NCI-H446 treated with DMSO at 0.1 percent for 48 hours (cell line): Measurements from ENCODE around the gene CDH19.
"Not testable (repeated sequence)": the region's sequence is repeated elsewhere in the genome, so short reads cannot be mapped to it uniquely, and the experiment has no call there.

Source experiments
- DNase-seq: peaks from one replicate; lab custom pipeline; 2025; lab: John Stamatoyannopoulos, UW

The CDH19 gene

DNA sequence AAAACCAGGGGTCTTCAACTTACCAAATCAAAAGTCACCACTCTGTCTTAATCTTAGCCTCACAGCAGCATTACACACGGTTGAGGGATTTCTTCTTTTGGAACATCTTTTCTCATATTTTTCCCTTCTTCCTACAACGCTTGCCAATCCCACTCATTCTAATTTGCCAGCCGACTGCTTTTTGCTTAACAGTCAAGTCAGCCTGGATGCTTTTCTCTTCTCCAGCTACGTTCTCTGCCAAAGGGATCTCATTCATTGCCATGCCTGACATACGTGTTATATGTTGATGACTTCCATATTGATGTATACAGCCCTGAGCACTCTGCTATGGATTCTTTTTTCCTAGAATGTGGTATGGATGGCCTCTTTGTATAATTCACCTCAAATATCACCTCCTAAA, 37.3 kb downstream of the CDH19 start:
- DNase-seq = peak; percentile 48

DNA sequence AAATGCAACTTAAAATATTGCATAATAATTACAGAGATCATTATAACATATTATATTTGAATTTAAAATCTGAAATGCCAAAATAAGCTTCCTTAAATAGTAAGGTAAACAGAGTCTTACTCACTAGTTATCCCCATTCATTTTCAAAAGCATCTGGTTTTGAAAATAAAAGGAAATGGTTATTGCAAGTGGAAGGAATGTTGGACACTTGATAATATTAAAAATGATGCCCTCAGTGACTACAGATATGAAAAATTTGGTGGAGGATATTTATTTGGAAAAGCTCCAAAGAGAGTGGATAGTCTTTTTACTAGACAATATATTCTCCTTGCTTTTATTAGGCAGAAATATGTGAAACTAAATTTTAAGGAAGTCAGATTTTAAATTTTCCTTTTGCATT, 39.7 kb downstream of the CDH19 start:
- no peak for DNase-seq

DNA sequence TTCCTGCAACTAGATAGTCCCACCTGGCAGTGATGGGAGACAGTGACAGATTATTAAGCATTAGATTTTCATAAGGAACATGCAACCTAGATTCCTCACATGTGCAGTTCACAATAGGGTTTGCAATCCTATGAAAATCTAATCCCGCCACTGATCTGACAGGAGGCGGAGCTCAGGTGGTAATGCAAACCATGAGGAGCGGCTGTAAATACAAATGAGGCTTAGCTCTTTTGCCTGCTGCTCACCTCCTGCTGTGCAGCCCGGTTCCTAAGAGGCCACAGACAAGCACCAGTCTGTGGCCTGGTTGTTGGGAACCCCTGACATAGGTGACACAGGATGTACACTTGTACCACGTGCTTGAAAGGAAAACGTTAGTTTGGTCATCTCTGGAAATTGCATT, 41.6 kb downstream of the CDH19 start:
- DNase-seq = no peak

DNA sequence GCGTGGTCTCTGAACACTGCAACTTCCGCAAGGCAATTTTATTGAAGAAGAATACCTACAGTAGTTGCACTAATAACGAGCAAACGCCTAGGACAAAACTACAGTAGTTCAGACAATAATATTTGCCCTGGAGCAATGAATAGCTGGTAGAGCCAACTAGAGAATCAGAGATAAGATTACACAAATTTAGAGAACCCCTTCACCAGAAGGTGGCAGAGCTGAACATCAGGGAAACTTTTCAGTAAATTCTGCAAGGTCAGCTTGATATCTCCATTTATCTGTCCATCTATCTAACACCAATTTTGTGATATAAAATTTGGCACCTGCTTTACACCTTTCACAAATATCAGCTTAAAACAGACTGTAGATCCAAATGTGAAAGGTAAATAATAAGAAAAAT, 43.8 kb downstream of the CDH19 start:
- peak; percentile 26 for DNase-seq

DNA sequence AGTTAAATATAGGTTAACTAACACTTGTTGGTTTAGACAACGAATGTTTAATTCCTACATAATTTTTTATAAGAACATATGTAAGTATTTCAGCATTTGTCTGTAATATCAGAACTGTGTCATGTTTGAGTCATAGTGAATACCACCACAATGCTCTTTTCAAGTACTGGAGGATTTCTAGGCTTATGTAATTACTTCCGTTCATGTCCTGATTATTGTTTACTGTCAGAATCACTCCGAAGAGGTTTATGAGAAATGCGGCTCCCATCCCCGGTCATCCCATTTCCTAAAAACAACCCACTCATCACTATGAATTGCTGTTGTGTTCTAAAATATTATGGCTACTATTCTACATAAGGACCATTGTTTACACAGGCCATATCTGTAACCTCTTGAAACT, 45.1 kb downstream of the CDH19 start:
- DNase-seq = no peak

DNA sequence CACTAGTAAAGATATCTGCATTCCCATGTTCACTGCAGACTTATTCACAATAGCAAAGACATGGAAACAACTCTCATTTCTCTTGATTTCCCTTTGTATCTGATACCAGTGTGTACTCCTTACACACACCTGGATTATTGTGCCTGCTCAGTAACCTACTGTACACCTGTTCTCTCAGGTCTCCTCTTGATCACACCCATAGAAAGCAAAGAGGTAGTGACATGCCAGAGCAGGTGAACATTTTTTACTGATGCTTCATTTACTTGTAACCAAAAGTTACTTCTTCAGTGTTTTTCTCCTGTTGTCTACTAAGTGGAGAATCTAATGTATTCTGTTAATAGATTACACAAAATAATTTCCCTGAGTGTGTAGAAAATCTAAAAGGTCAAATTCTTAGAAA, 46.8 kb downstream of the CDH19 start:
- DNase-seq = no peak

DNA sequence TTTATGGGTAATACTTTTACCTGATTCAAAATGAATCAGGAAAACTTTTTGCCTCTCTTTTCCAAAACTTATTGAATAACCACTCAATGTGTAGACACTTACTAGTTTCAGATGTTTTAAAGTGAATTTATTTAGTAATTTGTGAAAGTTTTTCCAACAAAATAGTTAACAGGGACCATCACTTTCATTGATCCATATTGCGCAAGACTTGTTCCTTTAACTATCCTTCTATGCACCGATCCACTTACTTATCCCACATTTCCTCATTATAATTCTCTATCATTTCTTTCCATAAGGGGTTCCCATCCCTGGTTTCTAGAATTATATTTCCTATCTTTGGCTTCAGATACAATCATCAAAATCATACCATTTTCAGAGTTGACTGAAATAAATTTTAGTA, 48.3 kb downstream of the CDH19 start:
- DNase-seq = no peak

DNA sequence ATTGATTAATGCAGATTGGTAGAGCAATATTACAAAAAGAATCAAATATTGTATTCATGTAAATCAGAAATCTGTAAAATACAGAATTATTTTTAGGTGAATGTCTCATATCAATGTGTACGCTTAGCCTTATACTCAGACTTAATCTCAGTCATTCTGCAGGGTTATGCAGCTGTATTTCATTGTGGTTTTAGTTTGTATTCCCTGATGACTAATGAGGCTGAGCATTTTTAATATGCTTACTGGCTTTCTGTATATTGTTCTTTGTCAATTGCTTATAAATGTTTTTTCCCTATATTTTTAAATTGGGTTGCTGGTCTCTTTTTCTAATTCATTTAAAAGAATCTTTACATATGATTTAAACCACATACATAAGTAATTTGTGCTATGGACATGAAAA, 50.1 kb downstream of the CDH19 start:
- no peak for DNase-seq

DNA sequence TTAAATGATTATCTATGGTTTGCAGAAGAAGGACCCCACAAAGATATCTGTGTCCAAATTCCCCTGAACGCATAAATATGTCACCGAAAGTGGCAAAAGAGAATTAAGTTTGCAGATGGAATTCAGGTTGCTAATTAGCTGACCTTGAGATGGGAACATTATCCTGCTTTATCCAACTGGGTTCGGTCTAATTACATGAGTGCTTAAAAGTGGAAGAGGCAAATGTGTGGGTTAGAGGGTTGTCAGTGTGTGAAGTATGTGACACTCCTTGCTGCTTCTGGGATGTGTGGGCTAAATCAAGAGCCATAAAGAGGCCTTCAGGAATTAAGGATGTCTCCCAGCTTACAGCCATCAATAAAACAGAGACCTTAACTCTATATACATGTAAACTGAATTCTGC, 53.5 kb downstream of the CDH19 start:
- no peak for DNase-seq

DNA sequence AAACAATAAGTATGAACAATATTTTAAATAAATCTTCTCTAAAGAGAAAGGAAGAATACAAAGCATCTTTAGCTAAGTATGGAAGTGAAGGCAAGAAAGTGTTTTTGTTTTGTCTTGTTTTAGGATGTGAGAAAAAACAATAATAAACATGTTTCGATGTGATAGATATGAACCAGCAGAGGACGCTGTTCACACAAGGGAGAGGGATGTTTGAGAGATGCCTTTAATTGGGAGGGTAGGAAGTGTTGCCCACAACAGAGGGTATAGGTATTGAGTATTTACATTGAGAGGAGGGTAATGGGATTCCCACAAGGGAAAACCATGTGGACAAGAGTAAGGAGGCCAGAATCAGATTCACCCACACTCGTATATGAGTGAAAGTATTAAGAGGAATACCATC, 55.1 kb downstream of the CDH19 start:
- no peak for DNase-seq

DNA sequence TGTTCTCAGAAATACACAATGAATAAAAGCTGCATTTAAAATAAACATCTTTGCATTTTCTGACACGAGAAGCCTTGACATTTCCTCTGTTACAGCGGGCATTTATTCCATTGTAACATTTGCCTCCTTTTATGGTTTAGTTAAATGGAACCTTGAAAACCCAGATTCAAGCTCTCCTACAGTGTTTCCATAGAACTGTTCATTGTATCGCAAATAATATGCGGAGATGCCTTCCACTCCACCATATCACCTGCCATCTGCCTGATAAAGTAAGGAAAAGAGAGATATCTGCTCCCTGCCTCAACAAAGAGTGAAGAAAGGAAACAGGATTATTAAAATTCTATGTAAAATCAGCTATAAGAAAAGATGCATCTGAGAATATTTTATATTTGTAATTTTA, 69.8 kb downstream of the CDH19 start:
- no peak for DNase-seq

DNA sequence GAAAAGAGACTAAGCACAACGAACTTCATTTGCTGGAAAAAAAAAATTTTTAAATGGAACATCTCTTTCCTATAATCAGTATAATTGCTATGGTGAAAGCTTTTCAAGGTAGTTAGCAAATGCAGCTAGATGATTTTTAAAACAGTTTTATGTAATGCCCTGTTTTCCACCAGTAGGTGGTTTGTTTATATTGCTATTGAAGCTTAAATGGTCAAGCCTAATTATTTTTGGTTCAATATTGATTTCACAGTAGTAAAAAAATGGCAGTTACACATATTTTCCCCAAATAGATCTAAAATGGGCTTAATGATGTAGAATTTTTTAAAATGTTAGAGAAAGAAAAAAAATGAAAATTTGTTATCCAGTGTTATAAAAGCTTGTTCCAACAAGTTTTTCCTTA, 70.2 kb downstream of the CDH19 start:
- DNase-seq = no peak

DNA sequence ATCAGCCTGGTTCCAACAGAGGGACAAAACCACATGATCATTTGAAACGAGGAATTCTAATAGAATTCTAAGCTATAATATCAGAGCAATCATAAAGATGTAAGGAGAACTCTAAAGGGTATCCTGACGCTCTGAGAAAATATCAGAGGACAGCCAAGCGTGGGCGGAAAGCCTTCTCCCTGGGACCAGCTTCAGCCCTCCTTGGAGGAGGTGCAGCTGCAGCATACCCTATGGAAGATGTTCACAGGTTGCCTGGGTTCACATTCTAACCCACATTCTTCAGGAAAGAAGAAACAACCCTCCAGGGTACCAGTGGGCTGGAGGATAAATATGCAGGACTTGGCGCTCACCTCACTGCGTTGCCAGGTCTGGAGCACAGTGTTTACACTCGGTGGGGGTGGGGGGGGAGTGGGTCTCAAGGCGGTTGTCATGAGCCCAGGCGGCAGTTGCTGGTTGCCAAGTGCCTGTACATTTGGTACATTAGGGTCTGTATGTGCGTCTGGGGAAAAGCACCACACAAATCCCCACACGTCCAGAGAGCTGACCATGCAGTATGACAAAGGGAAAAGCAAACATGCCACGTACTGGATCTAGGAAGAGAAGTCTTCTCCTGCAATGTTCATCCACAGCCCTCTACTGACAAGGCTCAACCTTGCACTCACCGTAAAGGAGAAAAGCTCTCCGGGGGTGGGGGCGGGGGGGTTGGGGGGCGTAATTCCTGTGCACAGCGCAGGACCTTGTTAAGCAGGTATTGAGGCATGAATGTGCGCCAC, 80.5 kb downstream of the CDH19 start:
- no peak for DNase-seq

DNA sequence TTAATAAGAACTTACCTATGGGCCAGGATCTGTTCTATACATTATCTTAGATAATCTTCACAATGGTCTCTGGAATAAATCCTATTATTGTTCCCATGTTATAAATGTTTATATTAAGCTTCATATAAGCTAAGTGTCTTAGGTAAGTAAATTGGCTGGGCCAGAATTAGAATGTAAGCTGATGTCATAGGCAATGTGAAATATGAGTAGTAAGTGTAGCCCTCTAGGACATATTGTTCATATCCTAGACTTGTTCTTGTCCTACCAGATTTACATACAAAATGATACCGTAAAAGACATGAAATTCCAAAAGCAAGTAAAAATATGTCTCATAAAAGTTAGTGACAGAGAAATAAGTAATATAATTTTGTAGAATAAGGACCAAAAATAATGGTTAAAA, 89.9 kb downstream of the CDH19 start:
- no peak for DNase-seq

DNA sequence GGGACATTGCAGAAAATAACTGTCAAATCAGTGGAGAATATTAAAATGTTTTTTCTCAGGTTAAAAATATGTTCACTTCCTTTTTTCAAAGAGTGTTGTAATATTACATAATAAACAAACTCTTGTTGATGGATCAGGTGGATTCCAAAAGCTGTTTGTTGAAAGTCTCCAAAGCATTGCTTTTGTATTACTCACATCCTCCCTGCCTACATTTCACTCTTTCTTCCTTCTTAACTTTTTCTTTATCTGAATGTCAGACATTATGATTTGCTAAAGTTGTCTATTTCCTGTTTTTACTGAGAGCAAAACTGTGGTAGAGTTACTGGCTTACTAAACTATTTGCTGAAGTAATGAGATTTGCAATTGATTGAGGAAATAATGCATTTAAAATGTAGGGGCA, 92.1 kb downstream of the CDH19 start:
- no peak for DNase-seq

DNA sequence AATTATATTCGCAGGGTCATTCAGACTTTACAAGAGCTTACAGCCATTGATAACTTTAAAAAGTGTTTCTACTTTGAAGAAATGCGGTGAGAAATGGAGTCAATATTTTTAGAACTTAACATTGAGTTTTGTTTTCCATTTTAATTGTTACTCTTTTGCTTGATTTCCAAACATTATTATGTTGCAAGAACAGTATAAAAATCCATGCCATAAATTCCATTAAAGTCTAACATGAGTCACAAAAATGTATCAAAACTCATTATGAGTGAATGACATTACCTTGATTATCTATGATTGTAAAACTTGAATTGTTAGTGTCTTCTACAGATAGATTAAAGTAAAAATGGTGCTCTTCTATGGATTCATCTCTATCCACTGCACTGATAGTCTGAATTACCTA, 92.6 kb downstream of the CDH19 start:
- DNase-seq = no peak

DNA sequence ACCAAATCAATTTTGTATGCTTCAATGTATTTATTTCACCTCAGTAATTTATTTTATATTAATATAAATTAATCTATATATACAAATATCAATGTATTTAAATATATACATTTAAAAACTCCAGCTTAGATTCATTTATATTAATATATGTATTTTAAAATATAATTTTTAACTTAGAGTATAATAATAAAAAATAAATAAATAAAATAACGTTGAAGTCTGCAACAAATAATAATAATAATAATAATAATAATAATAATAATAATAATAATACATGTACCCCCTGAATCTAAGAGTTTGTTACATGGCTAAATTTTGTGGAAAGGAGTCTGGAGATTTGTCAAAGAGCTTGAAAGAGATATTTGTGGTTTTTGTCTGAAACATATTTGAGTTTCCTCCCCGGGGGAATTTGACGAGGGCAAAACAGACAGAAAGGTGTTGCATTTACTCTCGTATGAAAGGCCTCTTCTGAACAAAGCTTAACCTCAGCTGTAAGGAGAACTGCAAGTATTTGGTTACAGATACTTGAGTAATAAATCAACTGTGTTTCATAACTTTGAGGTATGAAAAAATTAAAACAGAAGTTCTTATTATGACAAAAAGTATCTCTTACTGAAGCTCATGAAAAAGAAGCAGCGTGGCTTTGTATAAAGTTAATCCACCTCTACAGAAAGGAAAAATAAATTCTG, 93.4 kb downstream of the CDH19 start:
- DNase-seq = no peak

DNA sequence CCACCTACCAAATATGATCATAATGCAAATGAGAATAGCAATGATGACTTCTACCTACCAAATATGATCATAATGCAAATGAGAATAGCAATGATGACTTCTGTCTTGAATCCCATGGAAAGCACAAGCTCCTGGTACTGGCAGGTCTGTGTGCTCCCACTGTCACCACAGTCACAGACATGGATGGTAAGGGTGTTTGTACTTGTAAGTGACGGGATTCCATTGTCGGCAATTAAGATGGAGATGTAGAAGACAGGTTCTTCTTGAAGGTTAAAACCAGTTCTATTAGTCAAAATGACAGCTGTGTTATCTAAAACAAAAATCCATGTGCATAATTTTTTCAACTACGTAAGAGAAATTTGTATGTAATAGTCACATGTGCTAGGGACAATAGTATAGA, 95.0 kb downstream of the CDH19 start:
- no peak for DNase-seq

DNA sequence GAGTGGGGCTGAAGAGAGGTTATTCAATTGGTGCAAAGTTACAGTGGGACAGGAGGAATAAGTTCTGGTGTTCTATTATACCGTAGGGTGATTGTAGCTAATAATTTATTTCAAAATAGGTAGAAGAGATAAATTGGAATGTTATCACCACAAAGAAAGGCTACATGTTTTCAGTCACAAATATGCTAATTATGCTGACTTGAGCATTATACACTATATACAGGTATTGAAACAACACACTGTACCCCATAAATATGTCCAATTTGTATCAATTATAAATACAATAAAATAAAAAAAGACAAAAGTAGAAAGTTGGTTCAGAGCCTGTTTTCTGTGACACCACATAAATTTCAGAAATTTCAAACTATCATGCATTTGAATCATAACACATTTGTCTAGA, 97.7 kb downstream of the CDH19 start:
- no peak for DNase-seq

DNA sequence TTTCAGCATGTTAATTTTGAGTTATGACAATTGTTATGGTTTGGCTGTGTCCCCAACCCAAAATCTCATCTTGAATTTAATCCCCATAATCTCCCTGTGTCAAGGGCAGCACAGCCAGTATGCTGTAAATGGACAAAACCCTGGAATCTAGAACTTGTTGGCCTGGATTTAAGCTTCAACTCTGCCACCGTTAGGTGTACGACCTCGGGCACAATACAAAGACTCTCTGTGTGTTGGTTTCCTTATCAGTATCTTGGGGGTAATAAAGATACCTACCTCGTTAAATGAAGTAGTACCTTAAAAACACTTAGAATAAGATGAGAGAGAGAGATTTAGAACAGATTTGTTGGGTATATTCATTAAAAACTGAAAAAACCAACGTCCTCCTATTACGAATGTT, 106.5 kb downstream of the CDH19 start:
- DNase-seq = no peak

DNA sequence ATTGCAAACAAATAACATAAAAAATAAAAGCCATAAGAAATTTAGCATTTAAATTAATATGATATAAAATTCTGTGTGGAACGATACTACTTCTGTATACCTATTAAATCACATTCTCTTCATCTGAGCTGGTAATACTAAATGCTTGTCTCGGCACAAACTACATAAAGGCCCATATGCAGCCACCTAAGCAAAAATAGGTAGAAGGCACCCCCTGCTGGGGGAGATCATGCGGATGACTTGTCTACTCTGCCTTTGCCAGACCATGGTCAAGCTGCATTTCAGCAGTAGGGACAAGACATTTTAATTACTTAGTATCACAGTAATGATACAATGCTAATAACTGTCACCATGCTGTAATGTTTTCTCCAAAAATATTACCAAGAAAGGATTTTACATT, 108.0 kb downstream of the CDH19 start:
- DNase-seq = peak; percentile 59

DNA sequence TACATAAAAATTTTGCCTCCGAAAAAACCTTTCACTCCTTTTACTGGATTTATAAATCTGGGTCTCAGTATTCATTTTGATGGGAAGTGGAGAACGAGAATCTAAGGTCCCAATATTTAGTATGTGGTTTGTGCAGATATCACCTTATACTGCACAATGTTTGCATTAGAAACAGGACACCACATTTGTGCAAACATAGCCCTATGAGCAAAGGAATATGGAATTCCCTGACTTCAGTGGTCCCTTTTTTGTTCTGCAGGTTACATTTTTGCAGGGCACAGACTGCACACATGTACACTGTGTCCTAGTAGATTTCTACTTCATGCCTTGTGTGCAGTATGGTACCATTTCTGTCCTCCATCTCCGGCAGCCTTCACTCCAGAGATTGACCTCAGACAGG, 130.0 kb downstream of the CDH19 start:
- DNase-seq = no peak

DNA sequence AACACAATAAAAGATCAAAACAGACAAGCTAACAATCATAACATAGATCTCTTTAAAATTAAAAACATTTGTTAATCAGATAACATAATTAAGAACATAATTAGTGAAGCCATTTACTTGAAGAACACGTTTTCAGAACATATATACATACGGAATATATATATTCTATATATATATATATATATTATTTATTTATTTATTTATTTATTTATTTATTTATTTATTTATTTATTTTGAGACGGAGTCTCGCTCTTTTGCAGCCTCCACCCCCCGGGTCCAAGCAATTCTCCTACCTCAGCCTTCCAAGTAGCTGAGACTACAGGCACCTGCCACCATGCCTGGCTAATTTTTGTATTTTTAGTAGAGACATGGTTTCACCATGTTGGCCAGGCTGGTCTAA, 137.7 kb downstream of the CDH19 start:
- not testable (repeated sequence) for DNase-seq

DNA sequence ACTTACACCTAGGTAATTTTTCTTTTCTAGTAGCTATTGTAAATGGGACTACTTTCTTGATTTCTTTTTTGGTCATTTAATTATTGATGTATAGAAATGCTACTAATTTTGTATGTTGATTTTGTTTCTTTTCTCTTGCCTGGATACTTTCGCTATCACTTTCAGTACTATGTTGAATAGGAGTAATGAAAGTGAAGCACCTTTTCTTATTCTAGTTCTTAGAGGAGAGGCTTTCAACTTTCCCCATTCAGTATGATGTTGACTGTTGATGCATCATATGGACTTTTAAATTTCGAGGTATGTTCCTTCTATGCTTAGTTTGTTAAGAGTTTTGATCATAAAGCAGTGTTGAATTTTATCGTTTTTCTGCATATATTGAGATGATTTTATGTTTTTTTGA, 142.5 kb downstream of the CDH19 start:
- DNase-seq = no peak
